Progenitor cell of endocrine pancreas (in vitro differentiated cells): ENCODE measurements around the gene KLHL11. TPM values are rescaled to one million over a fixed set of nuclear protein-coding genes. Genes with fewer than 3 reads are reported as not detected.

Experiments
- DNase-seq: peaks from one replicate; pipeline ENCODE4 v3.0.0; 2021; ENCODE audit warnings: low spot score; ENCODE audit not compliant: unreplicated experiment
- H3K27ac Mint-ChIP-seq: 2 replicates; pipeline ENCODE4 v1.8.0; 2021; ENCODE audit warnings: mild to moderate bottlenecking, moderate library complexity, mixed read lengths
- H3K27me3 Mint-ChIP-seq: 2 replicates; pipeline ENCODE4 v1.8.0; 2021; ENCODE audit warnings: mixed read lengths
- H3K36me3 Mint-ChIP-seq: 2 replicates; pipeline ENCODE4 v1.8.0; 2022; ENCODE audit warnings: mixed read lengths; ENCODE audit not compliant: insufficient read depth
- H3K4me1 Mint-ChIP-seq: 2 replicates; pipeline ENCODE4 v1.8.0; 2021; ENCODE audit warnings: low read depth, mixed read lengths
- H3K4me3 Mint-ChIP-seq: 2 replicates; pipeline ENCODE4 v1.8.0; 2021; ENCODE audit warnings: low read depth, mild to moderate bottlenecking, moderate library complexity, mixed read lengths
- H3K9me3 Mint-ChIP-seq: 2 replicates; pipeline ENCODE4 v1.8.0; 2021; ENCODE audit warnings: low read depth, mixed read lengths
- CTCF ChIP-seq: fragments of 200-600 bp; sonication (generic); IDR thresholded peaks from one replicate; pipeline ENCODE4 v1.5.0; 2021; ENCODE audit warnings: antibody characterized with exemption, mild to moderate bottlenecking; ENCODE audit not compliant: unreplicated experiment
- long read RNA-seq: library from polyadenylated mRNA; unstranded; transcript quantifications from one replicate; pipeline ENCODE4 v2.0.0, GENCODE V29; 2020
- total RNA-seq: library from RNA; stranded (reverse); gene quantifications from 2 replicates; pipeline ENCODE4 v1.2.1, GENCODE V29; 2021

KLHL11 gene, protein sequence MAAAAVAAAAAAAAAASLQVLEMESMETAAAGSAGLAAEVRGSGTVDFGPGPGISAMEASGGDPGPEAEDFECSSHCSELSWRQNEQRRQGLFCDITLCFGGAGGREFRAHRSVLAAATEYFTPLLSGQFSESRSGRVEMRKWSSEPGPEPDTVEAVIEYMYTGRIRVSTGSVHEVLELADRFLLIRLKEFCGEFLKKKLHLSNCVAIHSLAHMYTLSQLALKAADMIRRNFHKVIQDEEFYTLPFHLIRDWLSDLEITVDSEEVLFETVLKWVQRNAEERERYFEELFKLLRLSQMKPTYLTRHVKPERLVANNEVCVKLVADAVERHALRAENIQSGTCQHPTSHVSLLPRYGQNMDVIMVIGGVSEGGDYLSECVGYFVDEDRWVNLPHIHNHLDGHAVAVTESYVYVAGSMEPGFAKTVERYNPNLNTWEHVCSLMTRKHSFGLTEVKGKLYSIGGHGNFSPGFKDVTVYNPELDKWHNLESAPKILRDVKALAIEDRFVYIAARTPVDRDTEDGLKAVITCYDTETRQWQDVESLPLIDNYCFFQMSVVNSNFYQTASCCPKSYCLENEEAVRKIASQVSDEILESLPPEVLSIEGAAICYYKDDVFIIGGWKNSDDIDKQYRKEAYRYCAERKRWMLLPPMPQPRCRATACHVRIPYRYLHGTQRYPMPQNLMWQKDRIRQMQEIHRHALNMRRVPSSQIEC
- total RNA-seq = 16.9 and 19.6 TPM in 2 replicates
- long read RNA-seq, partial matches to known transcripts = 0 of 2 reads
- long read RNA-seq, other reads (novel, unspliced or antisense) = 0 of 2 reads

- Mint-ChIP-seq H3K27me3 (no peaks in the 10 kb centered on the region), H3K27ac (peak within 1 kb of the TSS; percentile 88), H3K4me1 (peaks cover 7% of the 10 kb centered on the region), H3K36me3 (peaks cover 20% of the 10 kb centered on the region), H3K9me3 (no peaks in the 10 kb centered on the region), H3K4me3 (no peak within 1 kb of the TSS)
- no peak for TF ChIP-seq CTCF
- peak; percentile 81 for DNase-seq
Observed at GRCh38 chr17:41864836-41865595, at the start of gene KLHL11. TSS of gene KLHL11 (minus strand) at chr17:41865423. CDS start at chr17:41865370, 53 bp downstream.

- TF ChIP-seq CTCF = no peak
- Mint-ChIP-seq H3K27ac (peak overlapping the region; percentile 85), H3K4me3 (peak overlapping the region; percentile 16), H3K4me1 (peaks cover 46% of the 10 kb centered on the region), H3K36me3 (peaks cover 14% of the 10 kb centered on the region), H3K27me3 (no peaks in the 10 kb centered on the region), H3K9me3 (no peaks in the 10 kb centered on the region)
- no peak for DNase-seq
Observed at GRCh38 chr17:41915020-41915419, 49.8 kb upstream of the KLHL11 start.

DNA sequence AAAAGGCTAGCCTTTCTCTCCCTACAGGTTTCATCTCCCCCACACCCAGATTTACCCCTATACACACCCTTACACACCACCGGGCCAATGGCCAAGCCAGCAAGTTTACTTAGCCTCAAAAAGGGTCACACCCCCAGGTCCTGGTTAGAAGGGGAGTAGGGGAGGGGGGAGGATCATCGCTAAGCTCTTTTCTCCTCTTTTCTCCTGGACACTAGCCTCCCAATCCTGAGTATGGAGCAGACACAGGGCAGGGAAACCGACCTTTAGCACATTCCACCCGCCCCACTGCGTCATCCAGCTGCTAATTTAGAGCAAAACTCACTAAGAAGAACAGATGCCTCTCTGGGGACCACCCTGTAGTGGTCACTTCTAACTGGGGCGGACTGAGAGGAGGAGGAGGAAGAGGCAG lies 49.1 kb upstream of the KLHL11 start:
- Mint-ChIP-seq H3K4me3 (no peak overlapping the region), H3K27me3 (no peaks in the 10 kb centered on the region), H3K9me3 (no peaks in the 10 kb centered on the region), H3K4me1 (peaks cover 41% of the 10 kb centered on the region), H3K27ac (peak overlapping the region; percentile 85), H3K36me3 (peaks cover 19% of the 10 kb centered on the region)
- TF ChIP-seq CTCF = no peak
- no peak for DNase-seq

DNA sequence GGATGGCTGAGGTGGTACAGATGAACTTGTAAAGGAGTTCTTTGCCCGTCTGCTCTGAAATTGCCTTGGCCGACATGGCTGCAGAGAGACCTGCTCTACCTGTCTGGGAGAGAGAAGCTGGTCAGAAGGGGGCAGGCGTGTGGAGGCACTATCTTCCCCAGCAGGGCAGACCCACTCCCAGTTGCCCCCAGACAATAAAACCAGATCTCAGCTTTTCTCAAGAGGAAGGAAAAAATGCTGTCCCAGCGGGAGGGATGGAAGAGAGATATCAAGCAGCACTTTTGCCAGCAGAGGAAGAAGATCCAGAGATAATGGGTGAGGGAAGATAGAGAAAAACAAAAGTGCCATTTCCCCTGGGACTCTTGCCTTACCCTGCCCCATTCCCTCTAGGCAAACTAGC lies 48.6 kb upstream of the KLHL11 start:
- peaks cover 19% of the 10 kb centered on the region for H3K36me3 Mint-ChIP-seq
- H3K9me3 Mint-ChIP-seq = no peaks in the 10 kb centered on the region
- no peak for DNase-seq

More for the DNA sequence above, 48.6 kb upstream of the KLHL11 start:
- peaks cover 42% of the 10 kb centered on the region for H3K4me1 Mint-ChIP-seq
- H3K27me3 Mint-ChIP-seq = no peaks in the 10 kb centered on the region
- no peak overlapping the region for H3K27ac Mint-ChIP-seq
- TF ChIP-seq CTCF = no peak
- H3K4me3 Mint-ChIP-seq = no peak overlapping the region
